ENCODE measurements around the gene DOK3.

DOK3 gene

GRCh38 chr5:177511796-177512675, 2.4 kb upstream of the DOK3 start:
- DNase-seq = no peak

GRCh38 chr5:177511181-177511580, 1.6 kb upstream of the DOK3 start:
- no peak for DNase-seq

- no peak for DNase-seq
Observed at GRCh38 chr5:177510567-177511053, 984 bp upstream of the DOK3 start.

- no peak for DNase-seq
Observed at GRCh38 chr5:177509991-177510566, 453 bp upstream of the DOK3 start.

- no peak for DNase-seq
Observed at GRCh38 chr5:177508837-177509236, 789 bp downstream of the DOK3 start.

GRCh38 chr5:177508221-177508611, 1.4 kb downstream of the DOK3 start:
- DNase-seq = no peak

- DNase-seq = no peak
Observed at GRCh38 chr5:177507596-177508220, 1.9 kb downstream of the DOK3 start.

GRCh38 chr5:177507165-177507564, 2.5 kb downstream of the DOK3 start:
- no peak for DNase-seq

GRCh38 chr5:177505075-177505474, 4.6 kb downstream of the DOK3 start:
- no peak for DNase-seq

- no peak for DNase-seq
Observed at GRCh38 chr5:177504086-177505056, 5.3 kb downstream of the DOK3 start.

- no peak for DNase-seq
Observed at GRCh38 chr5:177503351-177504085, 6.1 kb downstream of the DOK3 start.

- DNase-seq = no peak
Observed at GRCh38 chr5:177502886-177503285, 6.7 kb downstream of the DOK3 start.

GRCh38 chr5:177501874-177502678, 7.5 kb downstream of the DOK3 start:
- no peak for DNase-seq

GRCh38 chr5:177500685-177501522, 8.7 kb downstream of the DOK3 start:
- DNase-seq = peak; percentile 57

GRCh38 chr5:177499842-177500241, 9.8 kb downstream of the DOK3 start:
- DNase-seq = no peak

- DNase-seq = no peak
Observed at GRCh38 chr5:177498013-177498787, 11.4 kb downstream of the DOK3 start.

- DNase-seq = peak; percentile 80
Observed at GRCh38 chr5:177497292-177498012, 12.2 kb downstream of the DOK3 start, which contains the start of gene PDLIM7. Gene PDLIM7, minus strand, starts transcription at chr5:177497604. Its CDS starts 1,092 bp downstream, at chr5:177496512.

GRCh38 chr5:177496727-177497291, 12.8 kb downstream of the DOK3 start:
- DNase-seq = peak; percentile 33

All from NCI-H1105 treated with DMSO at 0.1 percent for 48 hours (cell line).